Measurements from ENCODE around the gene S100A13.
"Not testable (repeated sequence)": the region's sequence is repeated elsewhere in the genome, so short reads cannot be mapped to it uniquely, and the experiment has no call there.

S100A13 gene

DNA sequence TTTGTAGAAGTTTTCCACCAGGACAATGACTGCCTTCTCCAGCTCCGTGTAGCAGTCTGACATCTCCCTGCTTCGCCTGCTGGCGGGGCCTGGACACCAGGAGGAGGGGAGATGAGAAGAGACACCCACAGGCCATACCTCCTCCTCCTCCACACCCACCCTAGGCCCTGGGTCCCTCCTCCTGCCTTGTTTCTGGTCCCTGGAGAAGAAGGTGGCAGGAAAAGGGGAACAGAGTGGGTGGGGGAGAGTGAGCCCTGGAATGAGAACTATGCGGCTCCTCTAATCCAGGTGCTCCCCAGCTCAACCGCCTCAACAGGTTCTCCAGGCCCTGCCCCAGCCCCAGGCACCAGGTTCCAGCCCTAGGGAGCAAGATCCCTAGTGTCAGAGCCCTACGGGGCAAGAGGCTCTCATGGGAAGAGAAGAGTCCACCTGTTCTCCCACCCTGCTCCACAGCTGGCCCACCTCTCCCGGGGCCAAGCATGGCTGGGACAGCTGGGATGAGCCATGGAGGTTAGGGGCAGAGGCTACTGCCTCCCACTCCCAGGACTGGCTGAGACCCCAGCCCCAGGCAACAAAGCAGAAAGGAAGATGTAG, 19.1 kb downstream of the S100A13 start:
- no peak for DNase-seq

DNA sequence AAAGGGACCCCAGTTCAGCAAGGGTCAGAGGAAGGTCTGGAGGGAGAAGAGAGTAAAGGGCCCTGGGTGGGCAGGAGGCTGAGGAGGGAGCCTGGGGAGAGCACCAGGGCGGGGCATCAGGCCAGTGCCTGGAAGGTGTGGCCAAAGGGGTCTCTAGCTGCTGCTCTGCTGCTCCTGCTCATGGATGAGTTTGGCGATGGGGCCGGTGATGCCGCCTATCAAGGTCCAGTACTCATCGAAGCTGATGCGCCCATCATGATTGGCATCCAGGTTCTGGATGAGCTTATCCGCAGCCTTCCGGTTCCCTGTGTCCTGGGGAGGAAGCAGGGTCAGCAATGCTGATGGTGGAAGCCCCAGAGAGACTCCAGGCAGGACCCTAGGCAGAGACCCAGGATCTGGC, 19.9 kb downstream of the S100A13 start:
- DNase-seq = no peak

DNA sequence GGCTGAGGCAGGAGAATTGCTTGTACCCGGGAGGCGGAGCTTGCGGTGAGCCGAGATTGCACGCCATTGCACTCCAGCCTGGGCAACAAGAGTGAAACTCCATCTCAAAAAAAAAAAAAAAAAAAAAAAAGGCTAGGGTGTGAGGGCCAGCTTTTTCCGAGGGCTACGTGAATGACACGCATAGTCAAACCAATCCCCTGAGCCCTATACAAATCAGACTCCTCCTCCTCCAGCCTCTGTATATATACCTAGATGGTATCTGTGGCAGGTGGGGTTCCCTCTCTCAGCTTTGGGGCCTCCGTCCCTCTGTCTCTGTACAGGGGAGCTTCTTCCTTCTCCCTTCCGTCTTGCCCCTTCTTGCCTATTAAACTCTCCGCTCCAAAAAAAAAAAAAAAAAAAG, 21.1 kb downstream of the S100A13 start:
- no peak for DNase-seq

DNA sequence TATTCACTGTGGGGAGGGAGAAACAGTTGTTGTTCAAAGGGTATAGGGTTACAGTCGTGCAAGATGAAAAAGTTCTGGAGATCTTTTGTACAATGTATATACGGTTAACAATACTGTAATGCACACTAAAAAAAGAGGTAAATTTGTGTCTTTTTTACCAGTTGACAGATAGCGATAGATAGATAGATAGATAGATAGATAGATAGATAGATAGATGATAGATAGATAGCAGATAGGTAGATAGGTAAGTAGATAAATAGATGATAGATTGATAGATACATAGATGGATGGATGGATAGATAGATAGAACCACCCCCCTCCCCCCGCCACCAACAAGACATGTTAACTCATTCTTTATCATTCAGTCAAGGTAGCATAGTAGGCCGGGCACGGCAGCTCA, 24.6 kb downstream of the S100A13 start:
- DNase-seq = no peak

DNA sequence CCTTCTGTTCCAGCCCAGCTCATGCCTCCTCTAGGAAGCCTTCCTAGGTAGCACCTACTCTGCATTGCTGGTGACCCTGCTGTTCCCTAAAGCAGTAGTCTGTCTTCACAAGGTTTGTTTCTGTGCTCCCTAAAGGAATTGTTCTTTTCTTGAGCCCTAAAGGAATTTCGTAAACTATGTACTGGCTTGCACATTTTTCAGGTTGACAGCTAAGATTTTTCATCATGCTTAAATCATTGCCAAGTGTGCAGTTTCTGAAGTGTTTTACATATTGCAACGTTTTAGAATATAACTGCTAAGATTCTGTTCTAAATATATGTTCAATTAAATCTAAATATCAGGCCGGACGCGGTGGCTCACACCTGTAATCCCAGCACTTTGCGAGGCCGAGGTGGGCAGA, 27.5 kb downstream of the S100A13 start:
- no peak for DNase-seq

DNA sequence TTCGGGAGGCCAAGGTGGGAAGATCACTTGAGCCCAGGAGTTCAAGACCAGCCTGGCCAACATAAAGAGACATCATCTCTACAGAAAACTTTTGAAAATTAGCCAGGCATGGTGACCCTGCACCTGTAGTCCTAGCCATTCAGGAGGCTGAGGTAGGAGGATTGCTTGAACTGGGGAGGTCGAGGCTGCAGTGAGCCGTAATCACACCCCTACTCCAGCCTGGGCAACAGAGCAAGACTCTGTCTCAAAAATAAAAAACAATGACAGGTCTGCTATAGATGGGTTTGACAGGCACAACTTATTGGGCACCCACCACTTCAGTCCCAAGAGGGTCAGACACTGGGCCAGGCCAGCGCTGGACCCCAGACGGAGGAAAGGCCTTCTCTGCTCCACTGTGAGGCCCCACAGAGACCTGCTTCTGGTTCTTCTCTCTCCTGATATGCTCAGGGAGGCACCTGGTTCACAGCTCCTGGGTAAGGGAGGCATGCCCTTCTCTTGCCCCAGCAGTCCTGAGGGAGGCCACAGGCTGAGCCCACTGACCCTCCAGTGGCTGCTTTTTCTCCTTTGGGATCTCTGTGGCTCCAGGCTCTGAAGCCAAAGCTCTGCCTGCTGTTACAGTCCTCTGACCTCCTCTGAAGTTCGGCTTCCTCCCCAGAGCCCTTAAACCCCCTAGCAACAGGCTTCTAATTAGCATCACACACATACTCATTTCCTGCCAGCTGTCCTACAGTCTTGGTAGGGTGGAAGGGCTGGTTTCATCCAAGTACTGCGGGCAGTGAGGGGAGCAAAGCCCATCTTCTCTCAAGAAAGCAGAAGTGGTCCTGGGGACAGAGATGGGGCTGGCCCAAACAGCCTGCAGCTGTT, 28.8 kb downstream of the S100A13 start:
- peak in 4 of 56 donors; percentile 5 to 24 (median 16) for DNase-seq

DNA sequence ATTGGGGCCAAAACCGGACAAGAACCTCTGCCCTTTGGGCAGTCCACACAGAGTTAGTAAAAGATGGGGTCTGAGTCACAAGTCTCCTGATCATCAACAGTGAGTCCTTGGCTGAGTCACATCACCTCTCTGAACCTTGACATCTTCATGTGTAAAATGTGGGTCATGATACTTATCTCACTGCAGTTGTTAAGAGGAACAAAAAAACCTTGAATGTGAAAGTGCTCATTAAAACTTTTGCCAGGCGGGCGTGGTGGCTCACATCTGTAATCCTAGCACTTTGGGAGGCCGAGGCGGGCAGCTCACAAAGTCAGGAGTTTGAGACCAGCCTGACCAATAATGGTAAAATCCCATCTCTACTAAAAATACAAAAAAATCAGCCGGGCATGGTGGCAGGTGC, 30.1 kb downstream of the S100A13 start:
- no peak for DNase-seq

DNA sequence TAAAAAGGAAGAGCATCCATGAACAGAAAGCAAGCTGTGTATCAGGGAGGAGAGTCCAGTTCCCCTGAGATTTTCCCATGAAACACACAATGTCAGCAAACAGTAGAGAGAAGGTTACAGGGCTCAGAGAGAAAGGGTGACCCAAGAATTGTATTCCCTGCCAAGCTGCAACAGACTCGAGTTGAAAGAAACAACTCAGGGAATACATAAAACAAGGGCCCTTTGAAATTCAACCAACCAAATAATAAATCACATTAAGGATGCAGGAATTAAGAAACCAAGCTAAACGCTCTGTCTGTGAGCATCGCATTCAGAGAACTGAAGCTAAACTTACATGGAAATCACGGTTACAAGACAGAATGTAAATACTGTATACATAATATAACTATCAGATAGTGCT, 34.6 kb downstream of the S100A13 start:
- peak in 1 of 56 donors; percentile 27 for DNase-seq

DNA sequence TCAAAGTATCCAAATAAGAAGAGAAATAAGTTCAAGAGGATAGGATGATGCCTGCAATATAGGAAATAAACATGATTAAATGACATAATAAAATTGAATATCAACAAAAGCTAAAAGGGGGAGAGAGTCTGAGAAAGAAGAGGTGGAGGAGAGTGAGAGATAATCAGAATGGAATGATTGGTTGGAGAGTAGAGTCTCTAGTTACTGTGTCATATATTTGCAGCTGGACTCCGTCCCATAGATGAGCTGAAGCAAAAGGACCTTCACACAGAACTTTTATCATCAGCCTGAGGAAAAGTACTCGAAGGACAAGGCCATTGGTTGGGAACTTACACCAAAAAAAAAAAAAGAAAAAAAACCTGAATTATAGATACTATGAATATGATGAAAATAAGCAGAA, 38.8 kb downstream of the S100A13 start:
- DNase-seq = no peak

DNA sequence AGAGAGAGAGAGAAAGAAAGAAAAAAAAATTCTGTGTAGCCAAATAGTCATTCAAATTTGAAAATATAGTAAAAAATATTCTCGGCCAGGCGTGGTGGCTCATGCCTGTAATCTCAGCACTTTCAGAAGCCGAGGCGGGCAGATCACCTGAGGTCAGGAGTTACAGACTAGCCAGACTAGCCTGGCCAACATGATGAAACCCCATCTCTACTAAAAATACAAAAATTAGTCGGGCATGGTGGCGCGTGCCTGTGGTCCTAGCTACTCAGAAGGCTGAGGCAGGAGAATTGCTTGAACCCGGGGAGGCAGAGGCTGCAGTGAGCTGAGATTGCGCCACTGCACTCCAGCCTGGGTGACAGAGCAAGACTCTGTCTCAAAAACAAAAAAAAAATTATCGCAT, 39.3 kb downstream of the S100A13 start:
- DNase-seq = not testable (repeated sequence)

DNA sequence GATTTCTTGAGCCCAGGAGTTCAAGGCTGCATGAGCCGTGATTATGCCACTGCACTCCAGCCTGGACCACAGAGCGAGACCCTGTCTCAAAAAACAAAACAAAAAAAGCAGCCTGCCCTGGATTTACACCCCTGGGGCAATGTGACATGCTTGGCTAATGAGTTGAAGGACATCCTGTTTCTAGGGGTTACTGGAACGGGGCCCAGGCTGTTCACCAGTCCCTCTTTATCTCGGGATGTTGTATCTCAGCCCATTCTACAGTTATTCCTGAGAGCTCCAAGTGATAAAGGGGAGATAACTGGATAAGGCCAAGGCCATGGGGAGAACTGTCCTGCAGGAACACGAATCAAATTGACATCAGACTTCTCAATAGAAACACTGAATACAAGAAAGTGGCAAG, 40.0 kb downstream of the S100A13 start:
- DNase-seq = no peak

DNA sequence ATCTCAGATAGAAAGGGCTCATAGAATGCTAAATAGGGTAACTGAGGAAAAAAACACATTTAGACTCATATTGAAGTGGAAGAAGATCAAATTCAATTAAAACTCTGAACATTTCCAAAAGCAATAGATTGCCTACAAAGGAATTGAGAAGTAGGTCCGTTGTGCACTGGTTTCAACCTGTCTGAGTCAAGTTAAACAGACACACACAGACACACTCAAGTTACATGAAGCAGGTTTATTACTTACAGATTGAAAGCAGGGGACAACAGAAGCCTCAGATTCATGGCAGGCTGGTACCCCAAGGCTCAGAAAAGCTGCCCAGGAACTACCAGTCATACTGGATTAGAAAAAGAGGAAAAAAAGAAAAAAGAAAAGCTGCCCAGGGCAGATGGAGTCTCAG, 41.0 kb downstream of the S100A13 start:
- DNase-seq = no peak

DNA sequence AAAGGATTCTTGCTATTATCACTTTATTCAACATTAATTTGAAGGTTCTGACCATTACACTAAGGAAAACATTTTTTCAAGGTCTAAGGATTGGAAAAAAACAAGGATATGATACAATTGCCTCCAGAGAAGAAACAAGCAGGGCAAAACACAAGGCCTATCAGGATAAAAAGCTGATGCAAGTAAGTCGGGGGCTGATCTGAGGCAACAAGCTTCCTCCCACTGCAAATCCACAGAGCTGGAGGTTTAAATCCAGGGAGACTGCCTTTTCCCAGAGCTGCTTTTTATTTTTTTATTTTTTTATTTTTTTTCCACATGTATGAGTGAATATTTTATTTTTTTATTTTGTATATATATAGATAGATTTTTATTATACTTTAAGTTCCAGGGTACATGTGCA, 42.3 kb downstream of the S100A13 start:
- no peak for DNase-seq

DNA sequence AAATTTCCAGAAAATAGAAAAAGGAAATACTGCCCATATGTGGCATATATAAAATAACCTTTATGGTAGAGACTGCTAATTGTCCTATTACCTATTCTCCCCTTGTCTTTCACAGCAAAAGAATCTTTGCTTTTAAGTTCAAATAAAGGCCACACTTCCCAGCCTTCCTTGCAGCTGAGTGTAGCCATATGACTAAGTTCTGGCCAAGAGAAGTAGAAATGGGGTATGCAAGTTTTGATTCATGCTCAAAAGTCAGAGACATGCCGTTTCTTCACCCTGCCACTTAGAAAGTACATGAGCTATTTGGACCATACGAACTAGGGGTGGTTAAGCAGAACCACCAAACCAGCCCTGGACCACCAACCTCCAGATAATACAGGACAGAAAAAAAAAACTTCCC, 43.3 kb downstream of the S100A13 start:
- DNase-seq = no peak

DNA sequence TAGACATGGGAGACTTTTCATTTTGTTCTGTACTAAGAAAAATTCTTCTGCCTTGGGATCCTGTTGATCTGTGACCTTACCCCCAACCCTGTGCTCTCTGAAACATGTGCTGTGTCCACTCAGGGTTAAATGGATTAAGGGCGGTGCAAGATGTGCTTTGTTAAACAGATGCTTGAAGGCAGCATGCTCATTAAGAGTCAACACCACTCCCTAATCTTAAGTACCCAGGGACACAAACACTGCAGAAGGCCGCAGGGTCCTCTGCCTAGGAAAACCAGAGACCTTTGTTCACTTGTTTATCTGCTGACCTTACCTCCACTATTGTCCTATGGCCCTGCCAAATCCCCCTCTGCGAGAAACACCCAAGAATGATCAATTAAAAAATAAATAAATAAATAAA, 43.8 kb downstream of the S100A13 start:
- not testable (repeated sequence) for DNase-seq

DNA sequence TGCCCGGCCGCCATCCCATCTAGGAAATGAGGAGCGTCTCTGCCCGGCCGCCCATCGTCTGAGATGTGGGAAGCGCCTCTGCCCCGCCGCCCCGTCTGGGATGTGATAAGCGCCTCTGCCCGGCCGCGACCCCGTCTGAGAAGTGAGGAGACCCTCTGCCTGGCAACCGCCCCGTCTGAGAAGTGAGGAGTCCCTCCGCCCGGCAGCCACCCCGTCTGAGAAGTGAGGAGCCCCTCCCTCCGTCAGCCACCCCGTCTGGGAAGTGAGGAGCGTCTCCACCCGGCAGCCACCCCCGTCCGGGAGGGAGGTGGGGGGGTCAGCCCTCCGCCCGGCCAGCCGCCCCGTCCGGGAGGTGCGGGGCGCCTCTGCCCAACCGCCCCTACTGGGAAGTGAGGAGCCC, 44.5 kb downstream of the S100A13 start:
- not testable (repeated sequence) for DNase-seq

DNA sequence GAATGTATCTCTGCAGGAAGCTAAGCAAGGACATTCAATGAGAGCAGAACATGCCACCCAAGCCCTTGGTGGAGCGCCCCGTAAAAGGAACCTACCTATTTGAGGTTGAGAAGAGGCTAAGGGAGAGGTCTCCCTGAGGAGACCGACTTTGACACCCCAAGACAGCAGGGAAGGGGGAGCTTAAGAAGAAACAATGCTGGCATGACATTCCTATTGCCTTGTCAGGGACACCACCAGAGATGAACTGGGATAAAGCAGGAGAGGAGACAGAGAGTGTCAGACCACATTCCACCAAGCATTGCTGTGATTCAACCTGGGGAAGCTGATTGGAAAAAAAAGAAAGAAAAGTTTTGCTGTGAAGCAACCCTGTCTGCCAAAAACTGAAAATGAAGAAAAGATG, 48.4 kb downstream of the S100A13 start:
- DNase-seq = no peak

DNA sequence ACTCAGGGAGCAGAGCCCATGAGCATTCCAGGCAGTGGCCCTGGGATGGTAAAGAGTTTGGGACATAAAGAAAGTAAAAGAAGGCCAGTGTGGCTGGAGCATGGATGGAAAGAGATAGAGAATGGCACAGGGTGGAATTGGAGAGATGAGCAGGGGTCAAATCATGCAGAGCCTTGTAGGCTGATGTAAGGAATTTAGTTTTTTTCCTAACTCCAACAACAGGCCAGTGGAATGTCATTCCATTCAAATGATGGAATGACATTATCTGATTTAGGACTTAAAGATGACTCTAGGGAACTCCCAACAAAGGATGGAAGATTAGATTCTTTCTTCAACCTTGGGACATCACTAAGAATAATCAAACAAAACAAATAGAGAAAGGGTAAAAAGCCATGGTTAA, 48.8 kb downstream of the S100A13 start:
- no peak for DNase-seq

DNA sequence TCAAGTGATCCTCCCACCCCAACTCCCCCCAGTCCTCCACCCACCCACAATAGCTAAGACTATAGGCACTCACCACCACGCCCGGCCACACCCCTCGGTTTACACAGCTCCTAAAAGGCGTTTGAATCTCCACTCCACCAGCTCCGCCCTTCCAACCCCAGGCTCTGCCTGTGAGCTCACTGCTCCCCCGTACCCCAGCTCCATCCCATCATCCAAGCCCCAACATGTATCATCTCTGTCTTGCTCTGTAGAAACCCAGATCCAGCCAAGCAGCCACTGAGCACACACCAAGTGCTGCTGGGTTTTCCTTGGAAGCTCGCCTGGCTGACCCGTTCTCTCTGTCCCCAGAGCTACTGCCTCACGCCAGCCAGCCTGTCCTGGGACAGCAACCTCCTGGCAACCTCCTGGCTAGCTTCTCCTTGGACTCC, 49.7 kb downstream of the S100A13 start:
- DNase-seq = peak in 21 of 56 donors; percentile 5 to 64 (median 29)

DNA sequence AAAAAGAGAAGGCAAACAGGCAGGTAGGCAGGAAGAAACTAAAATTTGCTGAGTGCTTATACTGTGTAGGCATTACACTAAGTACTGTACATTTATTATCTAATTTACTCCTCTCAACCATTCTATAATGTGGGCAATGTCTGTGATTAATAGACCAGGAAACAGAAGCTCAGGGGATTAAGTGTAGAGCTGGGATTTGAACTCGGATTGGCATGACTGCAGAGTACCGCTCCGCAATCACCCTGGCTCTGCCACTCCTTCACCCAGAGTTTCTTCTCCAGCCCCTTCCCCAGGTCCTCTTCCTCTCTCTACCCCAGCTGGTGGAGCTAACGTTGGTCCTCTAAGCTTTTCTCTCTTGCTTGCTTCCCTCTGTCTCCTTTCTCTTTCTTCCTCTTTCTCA, 50.2 kb downstream of the S100A13 start:
- no peak for DNase-seq

DNA sequence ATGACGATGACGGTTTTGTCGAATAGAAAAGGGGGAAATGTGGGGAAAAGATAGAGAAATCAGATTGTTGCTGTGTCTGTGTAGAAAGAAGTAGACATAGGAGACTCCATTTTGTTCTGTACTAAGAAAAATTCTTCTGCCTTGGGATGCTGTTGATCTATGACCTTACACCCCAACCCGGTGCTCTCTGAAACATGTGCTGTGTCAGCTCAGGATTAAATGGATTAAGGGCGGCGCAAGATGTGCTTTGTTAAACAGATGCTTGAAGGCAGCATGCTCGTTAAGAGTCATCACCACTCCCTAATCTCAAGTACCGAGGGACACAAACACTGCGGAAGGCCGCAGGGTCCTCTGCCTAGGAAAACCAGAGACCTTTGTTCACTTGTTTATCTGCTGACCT, 51.8 kb downstream of the S100A13 start:
- not testable (repeated sequence) for DNase-seq

DNA sequence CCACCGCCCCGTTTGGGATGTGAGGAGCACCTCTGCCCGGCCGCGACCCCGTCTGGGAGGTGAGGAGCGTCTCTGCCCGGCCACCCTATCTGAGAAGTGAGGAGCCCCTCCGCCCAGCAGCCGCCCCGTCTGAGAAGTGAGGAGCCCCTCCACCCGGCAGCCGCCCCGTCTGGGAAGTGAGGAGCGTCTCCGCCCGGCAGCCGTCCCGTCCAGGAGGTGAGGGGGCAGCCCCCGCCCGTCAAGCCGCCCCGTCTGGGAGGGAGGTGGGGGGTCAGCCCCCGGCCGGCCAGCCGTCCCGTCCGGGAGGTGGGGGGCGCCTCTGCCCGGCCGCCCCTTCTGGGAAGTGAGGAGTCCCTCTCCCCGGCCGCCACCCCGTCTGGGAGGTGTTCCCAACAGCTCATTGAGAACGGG, 52.2 kb downstream of the S100A13 start:
- not testable (repeated sequence) for DNase-seq

DNA sequence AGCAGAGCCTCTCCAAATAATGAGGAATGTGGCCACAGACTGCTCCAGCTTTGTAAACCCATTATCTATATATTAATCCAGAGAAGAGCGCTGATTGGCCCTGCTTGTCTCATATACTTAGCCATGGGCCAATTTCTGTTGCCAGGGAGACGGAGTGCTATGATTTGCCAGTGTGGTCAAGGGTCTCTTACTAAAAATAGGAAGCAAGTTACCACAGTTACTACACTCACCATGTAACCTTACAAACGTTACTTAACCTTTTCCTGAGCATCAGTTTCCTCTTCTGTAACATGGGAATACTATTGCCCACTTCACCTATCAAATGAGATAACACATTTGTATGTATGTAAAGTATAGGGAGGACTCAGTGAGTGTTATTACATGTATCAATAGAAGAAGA, 54.0 kb downstream of the S100A13 start:
- DNase-seq = no peak
